Measurements from ENCODE around the gene ZNF256. TPM values are rescaled to one million over a fixed set of nuclear protein-coding genes. Genes with fewer than 3 reads are reported as not detected.

The ZNF256 gene
- total RNA-seq, 1 donor from 2014 or later: 5.1 TPM

DNA sequence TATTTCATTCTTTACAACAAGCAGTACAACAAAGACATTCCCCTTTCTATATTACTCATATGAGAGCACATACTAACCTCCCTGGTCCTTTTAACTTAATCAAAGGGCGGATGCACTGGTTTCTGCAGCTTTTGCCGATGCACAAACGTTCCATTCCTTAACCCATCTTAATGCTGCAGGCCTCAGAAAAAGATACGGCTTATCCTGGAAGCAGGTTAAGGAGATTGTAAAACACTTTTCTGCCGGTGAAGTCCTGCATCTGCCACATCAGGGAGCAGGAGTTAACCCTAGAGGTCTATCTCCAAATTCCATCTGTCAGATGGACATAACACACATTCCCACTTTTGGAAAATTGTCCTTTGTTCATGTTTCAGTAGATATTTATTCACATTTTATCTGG lies 47.2 kb downstream of the ZNF256 start:
- H3K36me3 Mint-ChIP-seq (ENCODE audit: low read depth): peaks cover 3% of the 10 kb centered on the region
- DNase-seq (ENCODE audit: low spot score): no peak
- TF ChIP-seq, protein P1, sequence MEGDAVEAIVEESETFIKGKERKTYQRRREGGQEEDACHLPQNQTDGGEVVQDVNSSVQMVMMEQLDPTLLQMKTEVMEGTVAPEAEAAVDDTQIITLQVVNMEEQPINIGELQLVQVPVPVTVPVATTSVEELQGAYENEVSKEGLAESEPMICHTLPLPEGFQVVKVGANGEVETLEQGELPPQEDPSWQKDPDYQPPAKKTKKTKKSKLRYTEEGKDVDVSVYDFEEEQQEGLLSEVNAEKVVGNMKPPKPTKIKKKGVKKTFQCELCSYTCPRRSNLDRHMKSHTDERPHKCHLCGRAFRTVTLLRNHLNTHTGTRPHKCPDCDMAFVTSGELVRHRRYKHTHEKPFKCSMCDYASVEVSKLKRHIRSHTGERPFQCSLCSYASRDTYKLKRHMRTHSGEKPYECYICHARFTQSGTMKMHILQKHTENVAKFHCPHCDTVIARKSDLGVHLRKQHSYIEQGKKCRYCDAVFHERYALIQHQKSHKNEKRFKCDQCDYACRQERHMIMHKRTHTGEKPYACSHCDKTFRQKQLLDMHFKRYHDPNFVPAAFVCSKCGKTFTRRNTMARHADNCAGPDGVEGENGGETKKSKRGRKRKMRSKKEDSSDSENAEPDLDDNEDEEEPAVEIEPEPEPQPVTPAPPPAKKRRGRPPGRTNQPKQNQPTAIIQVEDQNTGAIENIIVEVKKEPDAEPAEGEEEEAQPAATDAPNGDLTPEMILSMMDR (IDR thresholded peaks at IDR 0.05): no peak
- no peak overlapping the region for H3K27ac Mint-ChIP-seq (ENCODE audit: unreplicated experiment)
- H3K4me1 Mint-ChIP-seq (ENCODE audit: low read depth): peaks cover 4% of the 10 kb centered on the region
- H3K9me3 Mint-ChIP-seq (ENCODE audit: low read depth): no peaks in the 10 kb centered on the region
- H3K27me3 Mint-ChIP-seq (ENCODE audit: low read depth): no peaks in the 10 kb centered on the region
- no peak overlapping the region for H3K4me3 Mint-ChIP-seq (ENCODE audit: unreplicated experiment)

Other genes with a start within 250 kb of the ZNF256 start
- gene ZNF154, start 238.5 kb downstream of the ZNF256 start, total RNA-seq: 15.7 to 16.3 TPM (median 15.7 TPM) in 3 replicates
- 6.3 to 7.2 TPM (median 7.0 TPM) in 3 replicates for gene ZNF671, start 220.1 kb downstream of the ZNF256 start, total RNA-seq
- 13.2 to 18.9 TPM (median 14.7 TPM) in 3 replicates for gene ZNF776, start 200.9 kb downstream of the ZNF256 start, total RNA-seq
- 9.8 to 14.7 TPM (median 10.7 TPM) in 3 replicates for gene ZNF586, start 178.0 kb downstream of the ZNF256 start, total RNA-seq
- 3.6 to 5.5 TPM (median 3.7 TPM) in 3 replicates for gene ZNF552, start 132.8 kb downstream of the ZNF256 start, total RNA-seq
- gene ZNF587B, start 117.4 kb downstream of the ZNF256 start, total RNA-seq: 6.9 to 14.5 TPM (median 8.0 TPM) in 3 replicates
- gene ZNF587, start 97.8 kb downstream of the ZNF256 start, total RNA-seq: 27.1 to 39.9 TPM (median 30.8 TPM) in 3 replicates
- gene ZNF814, start 58.7 kb downstream of the ZNF256 start, total RNA-seq: 7.9 to 16.6 TPM (median 8.5 TPM) in 3 replicates
- 12.9 to 24.5 TPM (median 15.0 TPM) in 3 replicates for gene ZNF417, start 31.1 kb downstream of the ZNF256 start, total RNA-seq
- gene ZNF418, start 12.3 kb downstream of the ZNF256 start, total RNA-seq: 6.4 to 9.8 TPM (median 6.7 TPM) in 3 replicates
- gene C19orf18, start 26.8 kb upstream of the ZNF256 start, total RNA-seq: 1.4 to 2.1 TPM (median 1.7 TPM) in 3 replicates
- 10.8 to 15.9 TPM (median 11.4 TPM) in 3 replicates for gene ZNF606, start 55.1 kb upstream of the ZNF256 start, total RNA-seq
- 0.37 to 1.3 TPM in 2 of 3 replicates, not detected in the other for gene ZSCAN1, start 86.3 kb upstream of the ZNF256 start, total RNA-seq
- gene ZNF135, start 111.6 kb upstream of the ZNF256 start, total RNA-seq: 4.6 to 6.7 TPM (median 4.9 TPM) in 3 replicates
- gene ZSCAN18, start 150.5 kb upstream of the ZNF256 start, total RNA-seq: 35.7 to 39.4 TPM (median 37.5 TPM) in 3 replicates
- 8.1 to 11.5 TPM (median 9.2 TPM) in 3 replicates for gene ZNF329, start 203.1 kb upstream of the ZNF256 start, total RNA-seq
- gene ZNF274, start 235.4 kb upstream of the ZNF256 start, total RNA-seq: 12.7 to 14.1 TPM (median 13.2 TPM) in 3 replicates

Measured in chondrocyte (in vitro differentiated cells).